Thyroid gland (tissue), 4 donors: ENCODE measurements around the gene TRPC6. TPM values are rescaled to one million over a fixed set of nuclear protein-coding genes. Genes with fewer than 3 reads are reported as not detected.

Experiments
- DNase-seq, 2 donors: peaks; one replicate each; pipeline ENCODE4 v3.0.0-alpha.2; 2019
- H3K27ac ChIP-seq, 3 donors: fragments of 200-600 bp; sonication (generic); 1 replicate in 2 of 3; 2 replicates in 1 of 3; pipeline ENCODE4 v1.5.1; 2016 to 2019; ENCODE audit warnings: mild to moderate bottlenecking in 1 of 3, moderate library complexity in 1 of 3
- H3K27me3 ChIP-seq: fragments of 200-600 bp; sonication (generic); one replicate; pipeline ENCODE4 v1.5.1; 2019
- H3K36me3 ChIP-seq, 2 donors: fragments of 200-600 bp; sonication (generic); one replicate each; pipeline ENCODE4 v1.5.1; 2016 to 2019
- H3K4me1 ChIP-seq, 2 donors: fragments of 200-600 bp; sonication (generic); one replicate each; pipeline ENCODE4 v1.5.1; 2017 to 2019
- H3K4me3 ChIP-seq, 3 donors: fragments of 200-600 bp; sonication (generic); replicated peaks in 1 of 3; 1 replicate in 2 of 3; 2 replicates in 1 of 3; pipeline ENCODE4 v1.5.1; 2016; ENCODE audit warnings: mild to moderate bottlenecking in 1 of 3
- H3K9me3 ChIP-seq: fragments of 200-600 bp; sonication (generic); one replicate; pipeline ENCODE4 v1.5.1; 2017
- POLR2A ChIP-seq, 2 donors: fragments of 450-650 bp; IDR thresholded peaks; one replicate each; pipeline ENCODE4 v1.6.1; 2017; ENCODE audit warnings: antibody characterized with exemption in 2 of 2, mild to moderate bottlenecking in 2 of 2, moderate library complexity in 1 of 2
- WGBS, 2 donors: methylation state at CpG; one replicate each; pipeline ENCODE4 v1.1.5; 2017; 5-methylcytosine and 5-hydroxymethylcytosine counted together
- intact Hi-C: fragments of 100-400 bp; cut with DNase I; formaldehyde crosslinking; loops from one replicate; pipeline ENCODE4 v1.15.1; 2023
- total RNA-seq, 4 donors: library from RNA; depleted of rRNA; stranded (reverse); fragments of >200 nt; gene quantifications; one replicate each; pipeline ENCODE4 v1.2.3, GENCODE V29; 2016
- TF ChIP-seq, protein P1 (sequence below), 6 experiments: fragments of 200-600 bp in 3 of 6; fragments of 450-650 bp in 3 of 6; sonication (generic) in 3 of 6; IDR thresholded peaks; one replicate each; pipeline ENCODE4 v1.5.1; 2016 to 2019; ENCODE audit warnings: antibody characterized with exemption in 6 of 6, mild to moderate bottlenecking in 2 of 6, inconsistent platforms in 1 of 6, moderate library complexity in 1 of 6

Gene TRPC6
- total RNA-seq, 4 donors from 2014 or later = 14.1 to 28.4 (median 19.4) TPM

DNA sequence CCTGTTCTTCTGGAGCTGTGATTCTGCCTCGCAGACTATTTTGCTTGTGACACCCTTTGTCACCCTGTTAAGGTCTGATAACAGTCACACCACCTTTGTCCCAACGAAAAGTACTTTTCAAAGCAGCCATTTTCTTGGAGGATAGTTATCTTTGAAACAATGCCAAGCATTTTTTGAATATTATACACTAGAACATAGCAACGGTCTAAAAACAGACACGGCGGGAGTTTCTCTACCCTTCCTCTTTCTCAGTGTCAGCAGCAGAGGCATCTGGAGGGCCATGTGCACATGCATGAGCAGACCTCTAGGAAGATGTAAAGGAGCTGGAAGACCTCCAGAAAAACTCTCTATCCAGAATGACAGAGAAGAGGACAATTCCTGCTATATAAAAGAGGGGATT lies 86.5 kb downstream of the TRPC6 start:
- no peaks in the 10 kb centered on the region for H3K36me3 ChIP-seq
- WGBS, 2 donors = 51 to 53% methylated on average over 5 of the region's 5 CpGs
- no peaks in the 10 kb centered on the region for H3K9me3 ChIP-seq
- no peak overlapping the region for H3K4me3 ChIP-seq
- H3K4me1 ChIP-seq = no peaks in the 10 kb centered on the region
- TF ChIP-seq POLR2A (IDR thresholded peaks at IDR 0.05) = no peak
- TF ChIP-seq, protein P1, sequence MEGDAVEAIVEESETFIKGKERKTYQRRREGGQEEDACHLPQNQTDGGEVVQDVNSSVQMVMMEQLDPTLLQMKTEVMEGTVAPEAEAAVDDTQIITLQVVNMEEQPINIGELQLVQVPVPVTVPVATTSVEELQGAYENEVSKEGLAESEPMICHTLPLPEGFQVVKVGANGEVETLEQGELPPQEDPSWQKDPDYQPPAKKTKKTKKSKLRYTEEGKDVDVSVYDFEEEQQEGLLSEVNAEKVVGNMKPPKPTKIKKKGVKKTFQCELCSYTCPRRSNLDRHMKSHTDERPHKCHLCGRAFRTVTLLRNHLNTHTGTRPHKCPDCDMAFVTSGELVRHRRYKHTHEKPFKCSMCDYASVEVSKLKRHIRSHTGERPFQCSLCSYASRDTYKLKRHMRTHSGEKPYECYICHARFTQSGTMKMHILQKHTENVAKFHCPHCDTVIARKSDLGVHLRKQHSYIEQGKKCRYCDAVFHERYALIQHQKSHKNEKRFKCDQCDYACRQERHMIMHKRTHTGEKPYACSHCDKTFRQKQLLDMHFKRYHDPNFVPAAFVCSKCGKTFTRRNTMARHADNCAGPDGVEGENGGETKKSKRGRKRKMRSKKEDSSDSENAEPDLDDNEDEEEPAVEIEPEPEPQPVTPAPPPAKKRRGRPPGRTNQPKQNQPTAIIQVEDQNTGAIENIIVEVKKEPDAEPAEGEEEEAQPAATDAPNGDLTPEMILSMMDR (IDR thresholded peaks at IDR 0.05) = no peak
- H3K27ac ChIP-seq = no peak overlapping the region
- no peak for DNase-seq
- H3K27me3 ChIP-seq = no peaks in the 10 kb centered on the region
- intact Hi-C loops = loop anchor here (10.0 kb wide), 1 partner anchor 88 kb away; the partner anchor contains the start of gene TRPC6

- no peak overlapping the region for H3K27ac ChIP-seq
- H3K27me3 ChIP-seq = no peaks in the 10 kb centered on the region
- TF ChIP-seq POLR2A (IDR thresholded peaks at IDR 0.05) = no peak
- TF ChIP-seq, protein P1 (IDR thresholded peaks at IDR 0.05) = no peak
- no peak overlapping the region for H3K4me3 ChIP-seq
- no peaks in the 10 kb centered on the region for H3K9me3 ChIP-seq
- no peaks in the 10 kb centered on the region for H3K4me1 ChIP-seq
- no peaks in the 10 kb centered on the region for H3K36me3 ChIP-seq
- intact Hi-C loops = no loop called here
- no peak for DNase-seq
- WGBS, 2 donors = 85 to 93% methylated on average over 2 of the region's 2 CpGs
These were observed 96.0 kb downstream of the TRPC6 start for GRCh38 chr11:101487775-101488174.

DNA sequence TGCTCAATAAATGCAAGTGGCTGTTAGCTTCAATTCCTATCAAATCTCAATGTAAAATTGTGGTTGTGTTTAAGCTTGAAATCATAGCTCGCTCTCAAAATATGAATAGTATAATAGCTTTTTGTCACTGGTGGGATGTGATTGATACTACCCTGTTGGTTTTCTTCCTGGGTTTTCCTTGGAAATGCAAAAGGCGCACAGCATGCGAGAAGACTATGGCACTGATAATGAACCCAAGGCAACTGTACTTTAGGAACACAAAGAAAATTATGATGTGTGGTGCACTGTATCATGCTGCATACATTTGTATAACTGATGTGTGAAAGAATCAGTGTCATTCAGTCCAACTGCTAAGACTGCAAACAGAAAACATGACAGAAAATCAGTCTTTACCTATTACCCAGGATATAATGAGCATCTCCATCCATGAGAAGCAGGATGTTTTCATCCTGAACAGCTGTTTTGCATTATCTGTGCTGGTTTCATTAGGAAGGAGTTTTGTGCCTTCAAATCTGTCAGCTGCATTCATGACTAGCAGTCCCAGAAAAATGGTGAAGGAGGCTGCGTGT lies 101.2 kb downstream of the TRPC6 start:
- intact Hi-C loops = no loop called here
- H3K27ac ChIP-seq = no peak overlapping the region
- DNase-seq = no peak
- peaks cover 5 to 17% of the 10 kb centered on the region in 2 donors for H3K4me1 ChIP-seq
- H3K27me3 ChIP-seq = no peaks in the 10 kb centered on the region
- no peak for TF ChIP-seq POLR2A (IDR thresholded peaks at IDR 0.05)
- TF ChIP-seq, protein P1 (IDR thresholded peaks at IDR 0.05) = no peak
- no peaks in the 10 kb centered on the region for H3K9me3 ChIP-seq
- H3K36me3 ChIP-seq = no peaks in the 10 kb centered on the region
- 96 to 98% methylated on average over 4 of the region's 4 CpGs for WGBS, 2 donors
- H3K4me3 ChIP-seq = no peak overlapping the region

GRCh38 chr11:101478587-101479369 lies 105.0 kb downstream of the TRPC6 start:
- DNase-seq = peak; percentile 88 to 92
- H3K4me3 ChIP-seq = no peak overlapping the region
- intact Hi-C loops = no loop called here
- no peaks in the 10 kb centered on the region for H3K36me3 ChIP-seq
- peaks cover 5 to 17% of the 10 kb centered on the region in 2 donors for H3K4me1 ChIP-seq
- no peaks in the 10 kb centered on the region for H3K27me3 ChIP-seq
- 33 to 48% methylated on average over 13 of the region's 13 CpGs for WGBS, 2 donors
- no peaks in the 10 kb centered on the region for H3K9me3 ChIP-seq
- TF ChIP-seq, protein P1 (IDR thresholded peaks at IDR 0.05) = no peak
- peak in 1 of 2 donors; percentile 44 for TF ChIP-seq POLR2A (IDR thresholded peaks at IDR 0.05)
- peak overlapping the region; percentile 4 to 62 (median 47) for H3K27ac ChIP-seq

DNA sequence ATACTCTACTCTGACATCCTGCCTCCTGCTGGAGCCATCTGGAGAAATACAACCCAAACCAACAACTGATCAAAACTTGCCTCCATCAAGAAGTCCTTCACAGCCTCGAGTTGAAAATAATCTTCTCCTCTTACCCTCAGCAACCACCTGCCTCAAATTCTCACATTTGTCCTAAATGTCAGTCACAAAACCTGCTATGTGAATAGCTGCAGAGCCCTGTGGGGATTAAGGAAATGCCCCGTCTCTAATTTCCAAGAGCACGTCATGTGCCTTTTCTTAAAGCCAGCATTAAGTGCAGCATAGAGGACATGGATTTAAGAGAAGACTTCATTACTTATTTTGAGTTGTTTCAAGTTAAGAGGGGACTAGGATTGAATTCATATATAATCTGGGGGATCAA lies 105.9 kb downstream of the TRPC6 start:
- intact Hi-C loops = no loop called here
- Histone ChIP-seq H3K27ac (no peak overlapping the region), H3K27me3 (no peaks in the 10 kb centered on the region), H3K4me3 (no peak overlapping the region), H3K9me3 (no peaks in the 10 kb centered on the region), H3K4me1 (peaks cover 5 to 17% of the 10 kb centered on the region in 2 donors), H3K36me3 (no peaks in the 10 kb centered on the region)
- TF ChIP-seq, protein P1 (IDR thresholded peaks at IDR 0.05) = no peak
- TF ChIP-seq POLR2A (IDR thresholded peaks at IDR 0.05) = no peak
- no peak for DNase-seq
- WGBS, 2 donors = 79 to 85% methylated on average over 3 of the region's 3 CpGs
